ENCODE results near the gene GPRIN2.
"Not testable (repeated sequence)": the region's sequence is repeated elsewhere in the genome, so short reads cannot be mapped to it uniquely, and the experiment has no call there.

The GPRIN2 gene

DNA sequence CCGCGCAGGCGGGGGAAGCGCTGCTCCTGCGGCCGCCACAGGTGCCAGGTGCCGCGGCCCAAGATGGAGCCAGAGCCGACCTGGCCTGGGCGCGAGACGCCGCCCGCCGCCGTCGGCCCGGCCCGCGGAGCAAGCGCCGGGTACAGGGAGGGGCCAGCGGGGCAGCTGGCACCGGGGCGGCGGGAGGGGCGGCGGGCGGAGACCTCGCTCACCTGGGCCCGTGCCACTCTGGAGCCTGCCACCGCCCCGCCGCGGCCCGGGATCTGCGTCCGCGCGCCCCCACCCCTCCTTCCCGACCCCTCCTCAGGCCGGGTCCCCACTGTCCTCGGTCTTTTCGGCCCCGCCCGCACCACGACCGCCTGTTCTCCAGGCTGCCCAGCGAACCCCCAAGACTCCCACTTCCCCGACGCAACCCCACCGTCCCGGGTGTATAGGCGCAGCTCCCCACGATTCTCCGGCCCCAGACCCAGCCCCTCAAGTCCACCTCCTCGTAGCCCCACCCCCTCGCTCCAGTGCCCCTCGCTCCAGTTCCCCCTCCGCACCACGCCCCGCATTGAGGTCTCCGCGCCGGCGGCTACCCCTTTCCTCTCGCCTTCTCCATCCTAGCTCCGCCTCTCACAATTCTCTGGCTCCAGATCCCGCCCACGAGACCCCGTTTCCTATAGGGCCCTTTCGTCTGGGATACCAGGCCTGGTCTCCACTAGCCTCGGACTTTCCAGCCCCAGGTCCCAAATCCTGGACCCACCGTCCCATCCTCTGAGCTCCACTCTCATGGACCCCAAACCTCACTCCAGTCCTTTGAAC, at the start of gene GPRIN2:
TSS of gene GPRIN2 (minus strand) at position 144 of the 804 bp plus-strand sequence. CDS start 5,922 bp downstream, outside the sequence.
- DNase-seq (ENCODE audit: low read depth, low spot score) = no peak

DNA sequence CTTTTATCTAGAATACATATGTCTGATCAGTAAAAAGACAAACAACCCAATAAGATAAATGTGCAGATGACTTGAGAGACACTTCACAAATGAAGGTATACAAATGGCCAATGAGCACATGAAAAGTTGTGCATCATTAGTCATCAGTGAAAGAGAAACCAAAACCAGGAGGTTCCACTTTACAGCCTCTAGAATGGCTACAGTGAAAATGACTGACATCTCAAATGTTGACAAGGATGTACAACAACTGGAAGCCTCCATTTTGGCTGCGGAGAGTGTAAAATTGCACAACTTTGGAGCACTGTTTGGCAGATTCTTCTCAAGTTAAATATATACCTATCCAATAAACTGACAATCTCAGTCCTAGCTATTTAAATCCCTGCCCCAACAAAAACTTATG, 44.1 kb upstream of the GPRIN2 start:
- not testable (repeated sequence) for DNase-seq (ENCODE audit: low read depth, low spot score)

DNA sequence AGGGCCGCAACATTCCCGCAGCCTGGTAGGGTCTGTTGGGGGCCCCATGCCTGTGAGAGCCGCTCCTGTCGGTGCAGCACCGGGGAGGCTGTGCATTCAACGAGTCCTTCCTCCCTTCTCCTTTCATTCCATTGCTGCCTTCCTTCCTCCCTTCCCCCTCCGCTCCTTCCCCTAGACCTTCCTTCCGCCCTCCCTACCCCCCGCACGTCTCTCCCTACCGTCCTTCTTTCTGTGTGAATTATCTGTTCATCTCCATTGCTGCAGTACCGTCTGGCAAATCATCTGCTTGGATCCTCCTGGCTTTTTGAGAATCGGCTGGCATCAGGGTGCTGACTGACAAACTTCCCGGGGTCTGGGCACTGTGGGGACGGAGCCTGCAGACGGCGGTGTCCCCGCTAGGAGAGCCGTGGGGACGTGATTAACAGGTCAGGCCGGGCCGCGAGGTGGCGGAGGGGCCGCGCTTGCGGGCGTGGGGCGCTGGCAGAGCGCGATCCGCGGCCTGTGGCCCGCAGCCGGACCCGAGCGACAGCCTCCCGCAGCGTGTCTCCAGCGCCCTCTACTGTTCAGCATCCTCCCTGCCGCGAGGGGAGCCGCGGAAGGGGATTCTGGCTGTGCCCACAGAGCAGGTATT, 41.3 kb upstream of the GPRIN2 start:
- DNase-seq (ENCODE audit: low read depth, low spot score) = not testable (repeated sequence)

DNA sequence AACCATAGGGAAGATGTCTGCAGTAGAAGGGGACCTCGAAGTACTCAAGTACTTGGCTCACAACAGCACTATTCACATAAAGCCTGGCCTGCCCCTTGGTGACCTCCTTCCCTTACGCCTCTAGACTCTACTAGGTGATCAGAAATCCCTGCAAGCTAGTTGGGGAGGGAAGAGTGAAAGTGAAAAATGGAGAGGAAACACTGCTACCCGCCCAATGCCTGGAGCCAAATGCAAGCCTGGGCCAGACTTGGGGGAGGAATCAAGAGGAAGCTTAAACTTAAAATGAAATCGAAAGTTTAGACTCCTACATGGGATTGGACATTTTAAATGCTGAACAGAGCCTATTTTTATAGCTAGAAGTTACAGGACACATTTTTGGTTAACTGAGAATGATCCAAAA, 40.1 kb upstream of the GPRIN2 start:
- DNase-seq (ENCODE audit: low read depth, low spot score) = not testable (repeated sequence)

DNA sequence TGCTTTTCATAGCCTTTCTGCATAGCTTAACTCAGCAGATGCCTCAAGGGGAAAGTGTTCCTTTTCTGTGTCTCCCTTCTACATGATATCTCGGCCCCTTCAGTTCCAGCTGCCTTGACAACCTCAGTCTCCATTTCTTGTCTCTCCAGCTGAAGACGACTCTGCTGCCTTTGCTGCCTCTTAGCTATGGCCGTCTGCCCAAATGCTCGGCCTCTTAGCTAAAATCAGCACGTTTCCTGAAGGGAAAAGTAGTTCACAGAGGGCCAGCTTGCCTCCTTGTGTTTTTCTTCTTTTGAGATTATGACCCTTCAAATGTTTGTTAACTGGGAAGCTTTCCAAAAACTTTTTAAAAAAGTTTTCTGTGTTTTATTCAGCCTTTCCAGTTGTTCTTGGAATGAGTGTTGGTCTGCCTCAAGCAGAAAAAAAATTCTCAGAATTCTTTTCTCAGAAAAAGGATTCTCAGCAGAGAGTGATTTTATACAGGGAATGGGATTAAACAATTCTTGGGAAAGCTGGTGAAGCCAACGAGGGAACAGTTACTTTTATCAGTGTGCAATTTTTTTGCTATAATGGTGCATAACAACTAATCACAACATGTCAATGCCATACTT, 38.1 kb upstream of the GPRIN2 start:
- DNase-seq (ENCODE audit: low read depth, low spot score) = not testable (repeated sequence)

DNA sequence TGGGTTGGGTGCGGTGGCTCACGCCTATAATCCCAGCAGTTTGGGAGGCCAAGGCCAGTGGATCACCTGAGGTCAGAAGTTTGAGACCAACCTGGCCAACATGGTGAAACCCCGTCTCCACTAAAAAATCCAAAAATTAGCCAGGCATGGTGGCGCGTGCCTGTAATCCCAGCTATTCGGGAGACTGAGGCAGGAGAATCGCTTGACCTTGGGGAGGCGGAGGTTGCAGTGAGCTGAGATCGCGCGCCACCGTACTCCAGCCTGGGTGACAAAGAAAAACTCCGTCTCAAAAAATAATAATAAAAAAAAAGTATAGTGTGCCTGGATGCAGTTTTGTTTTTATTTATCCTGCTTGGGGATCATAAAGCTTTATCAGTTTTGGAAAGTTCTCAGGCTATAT, 36.8 kb upstream of the GPRIN2 start:
- not testable (repeated sequence) for DNase-seq (ENCODE audit: low read depth, low spot score)

DNA sequence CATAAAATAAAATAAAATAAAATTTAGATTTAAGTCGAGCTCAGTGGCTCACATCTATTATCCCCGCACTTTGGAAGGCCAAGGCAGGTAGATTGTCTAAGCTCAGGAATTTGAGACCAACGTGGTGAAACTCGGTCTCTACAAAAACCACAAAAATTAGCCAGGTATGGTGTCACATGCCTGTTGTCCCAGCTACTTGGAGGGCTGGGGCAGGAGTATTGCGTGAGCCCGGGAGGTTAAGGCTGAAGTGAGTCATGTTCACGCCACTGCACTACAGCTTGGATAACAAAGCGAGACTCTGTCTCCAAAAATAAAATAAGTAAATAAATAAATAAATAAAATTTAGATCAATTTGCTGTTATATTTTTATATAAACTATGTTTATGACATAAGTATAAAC, 34.6 kb upstream of the GPRIN2 start:
- not testable (repeated sequence) for DNase-seq (ENCODE audit: low read depth, low spot score)

DNA sequence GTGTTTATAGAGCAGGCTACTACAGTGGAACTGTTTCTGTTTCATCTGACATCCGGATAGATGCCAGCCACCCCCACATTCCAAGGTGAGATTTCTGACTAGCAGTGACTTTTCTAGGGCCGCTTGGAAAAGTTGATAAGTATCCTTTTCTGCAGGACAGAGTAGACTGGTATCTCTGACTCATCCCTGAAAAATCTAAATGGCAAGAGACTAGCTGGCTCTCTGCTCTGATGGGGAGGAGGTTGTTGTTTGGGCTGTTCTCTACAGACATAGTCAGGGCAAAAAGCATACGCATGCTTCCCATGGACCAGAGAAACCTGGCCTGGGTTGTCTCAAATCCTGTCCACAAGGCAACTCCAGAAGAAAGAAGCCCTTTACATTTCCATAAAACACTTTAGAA, 33.1 kb upstream of the GPRIN2 start:
- not testable (repeated sequence) for DNase-seq (ENCODE audit: low read depth, low spot score)

DNA sequence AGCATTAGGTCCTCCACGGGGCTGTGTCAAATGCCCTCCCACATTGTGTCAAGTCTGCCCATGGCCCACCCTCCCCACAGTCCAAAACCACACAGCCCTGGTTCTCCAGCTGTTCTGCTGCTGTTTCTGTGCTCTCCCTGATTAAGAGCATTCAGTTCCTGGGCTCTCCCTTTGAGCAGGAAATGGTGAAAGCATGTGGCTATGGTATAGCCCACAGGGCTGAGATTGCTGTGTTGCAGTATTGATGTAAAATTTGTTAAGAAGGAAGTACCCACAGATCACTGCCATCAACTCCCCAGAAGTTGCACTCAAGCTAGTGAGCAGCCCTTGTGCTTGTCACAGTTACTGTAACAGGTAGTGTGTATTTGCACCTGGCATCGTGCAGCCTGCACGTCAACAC, 31.8 kb upstream of the GPRIN2 start:
- not testable (repeated sequence) for DNase-seq (ENCODE audit: low read depth, low spot score)

DNA sequence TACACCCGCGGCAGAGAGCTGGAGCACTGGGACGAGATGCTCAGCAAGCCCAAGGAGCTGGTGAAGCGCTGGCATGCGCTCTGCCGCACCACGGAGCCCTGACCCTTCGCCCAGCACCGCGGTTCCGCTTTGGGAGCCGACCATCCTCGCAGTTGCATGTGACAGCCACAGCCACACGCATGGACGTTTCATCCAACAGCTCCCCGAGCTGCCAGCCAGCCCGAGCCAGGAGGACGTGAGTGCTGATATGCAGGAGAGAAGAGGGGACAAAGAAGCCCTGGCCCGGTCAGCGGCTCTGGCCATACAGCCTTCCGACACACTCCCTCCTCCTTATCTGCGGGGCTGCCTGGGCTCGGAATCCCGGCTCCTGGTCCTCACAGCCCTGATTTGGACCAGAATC, 31.1 kb upstream of the GPRIN2 start:
- not testable (repeated sequence) for DNase-seq (ENCODE audit: low read depth, low spot score)

DNA sequence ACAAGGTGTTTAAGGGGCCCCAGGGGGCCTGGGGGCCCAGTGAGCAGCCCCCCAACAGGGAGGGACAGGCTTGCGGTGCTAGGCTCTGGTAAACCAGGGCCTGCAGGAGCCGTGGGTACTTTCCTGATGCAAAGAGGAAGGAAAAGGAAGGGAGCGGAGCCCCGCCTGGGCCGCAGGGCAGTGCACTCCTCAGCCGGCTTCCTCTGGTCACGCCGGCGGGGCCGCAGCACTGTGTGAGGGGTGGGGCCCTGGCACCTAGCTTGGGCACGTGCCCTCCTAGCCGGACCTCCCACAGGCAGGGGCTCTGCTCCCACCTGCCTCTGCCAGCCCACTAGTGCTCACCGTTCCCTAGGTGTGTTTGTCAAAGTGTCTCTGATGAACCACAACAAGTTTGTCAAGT, 28.8 kb upstream of the GPRIN2 start:
- not testable (repeated sequence) for DNase-seq (ENCODE audit: low read depth, low spot score)

DNA sequence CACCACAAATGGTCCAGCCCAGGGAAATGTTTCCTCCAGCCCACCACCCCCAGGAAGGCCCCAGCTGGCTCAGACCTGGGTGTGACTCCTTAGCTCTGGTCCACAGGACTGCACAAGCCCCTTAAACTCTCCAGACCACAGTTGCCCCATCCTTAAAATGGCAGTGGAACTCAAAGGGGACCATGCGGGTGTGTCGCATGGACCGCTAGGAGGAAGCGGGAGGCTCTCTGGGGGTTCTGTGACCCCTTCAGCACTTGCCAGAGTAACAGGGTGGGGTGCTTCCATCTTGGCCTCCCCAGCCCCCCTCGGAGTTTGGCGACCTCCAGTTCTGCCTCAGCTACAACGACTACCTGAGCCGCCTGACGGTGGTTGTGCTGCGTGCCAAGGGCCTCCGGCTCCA, 27.7 kb upstream of the GPRIN2 start:
- not testable (repeated sequence) for DNase-seq (ENCODE audit: low read depth, low spot score)

DNA sequence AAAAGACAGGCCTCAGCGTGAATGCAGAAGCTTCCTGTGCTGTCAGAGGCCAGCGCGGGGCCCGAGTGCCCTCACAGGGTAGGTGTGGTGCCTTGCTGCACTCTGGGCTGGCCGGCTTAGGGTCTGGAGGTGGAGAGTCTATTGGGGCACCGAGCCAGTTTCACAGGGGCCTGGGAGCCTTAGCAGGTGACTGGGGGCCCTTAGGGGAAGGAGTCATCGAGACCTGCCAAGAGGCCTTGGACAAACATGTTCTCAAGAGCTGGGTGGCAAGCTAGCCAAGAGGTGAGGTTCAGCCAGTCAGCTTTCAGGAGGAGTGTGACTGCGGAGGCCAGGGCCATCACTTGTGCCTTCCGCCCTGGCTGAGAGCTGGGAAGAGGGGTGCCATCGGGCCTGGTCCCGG, 26.1 kb upstream of the GPRIN2 start:
- not testable (repeated sequence) for DNase-seq (ENCODE audit: low read depth, low spot score)

DNA sequence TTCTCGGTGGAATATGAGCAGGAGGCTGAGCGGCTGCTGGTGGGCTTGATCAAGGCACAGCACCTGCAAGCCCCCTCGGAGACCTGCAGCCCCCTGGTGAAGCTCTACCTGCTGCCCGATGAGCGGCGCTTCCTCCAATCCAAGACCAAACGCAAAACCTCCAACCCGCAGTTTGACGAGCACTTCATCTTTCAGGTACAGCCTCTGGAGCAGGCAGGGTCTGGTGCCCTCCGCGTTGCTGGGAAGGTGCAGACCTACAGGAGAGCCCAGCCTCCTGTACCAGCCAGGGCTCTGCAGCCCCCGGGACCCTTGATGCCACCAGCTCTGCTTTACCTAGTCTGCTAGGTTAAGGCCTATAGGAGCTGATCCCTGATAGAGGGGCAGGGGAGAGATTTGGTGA, 25.5 kb upstream of the GPRIN2 start:
- not testable (repeated sequence) for DNase-seq (ENCODE audit: low read depth, low spot score)

DNA sequence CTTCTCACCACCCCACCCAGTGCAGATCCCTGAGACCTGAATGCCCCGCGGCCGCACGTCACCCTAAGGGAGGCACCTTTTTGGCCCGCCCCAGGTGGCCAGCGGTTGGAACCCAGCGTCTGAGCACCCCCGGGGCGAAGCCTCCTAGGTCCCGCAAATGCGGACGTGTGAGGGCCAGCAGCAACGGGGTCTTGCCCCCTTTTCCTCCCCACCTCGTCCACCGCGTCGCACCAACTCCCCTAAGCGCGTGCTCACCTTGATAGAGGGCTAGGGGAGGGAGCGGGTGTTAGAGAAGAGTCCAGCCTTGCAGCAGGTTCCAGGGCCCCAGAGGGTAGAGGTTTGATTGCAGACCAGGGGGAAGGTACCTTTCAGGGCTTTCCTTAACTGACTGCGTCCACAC, 22.9 kb upstream of the GPRIN2 start:
- DNase-seq (ENCODE audit: low read depth, low spot score) = not testable (repeated sequence)

DNA sequence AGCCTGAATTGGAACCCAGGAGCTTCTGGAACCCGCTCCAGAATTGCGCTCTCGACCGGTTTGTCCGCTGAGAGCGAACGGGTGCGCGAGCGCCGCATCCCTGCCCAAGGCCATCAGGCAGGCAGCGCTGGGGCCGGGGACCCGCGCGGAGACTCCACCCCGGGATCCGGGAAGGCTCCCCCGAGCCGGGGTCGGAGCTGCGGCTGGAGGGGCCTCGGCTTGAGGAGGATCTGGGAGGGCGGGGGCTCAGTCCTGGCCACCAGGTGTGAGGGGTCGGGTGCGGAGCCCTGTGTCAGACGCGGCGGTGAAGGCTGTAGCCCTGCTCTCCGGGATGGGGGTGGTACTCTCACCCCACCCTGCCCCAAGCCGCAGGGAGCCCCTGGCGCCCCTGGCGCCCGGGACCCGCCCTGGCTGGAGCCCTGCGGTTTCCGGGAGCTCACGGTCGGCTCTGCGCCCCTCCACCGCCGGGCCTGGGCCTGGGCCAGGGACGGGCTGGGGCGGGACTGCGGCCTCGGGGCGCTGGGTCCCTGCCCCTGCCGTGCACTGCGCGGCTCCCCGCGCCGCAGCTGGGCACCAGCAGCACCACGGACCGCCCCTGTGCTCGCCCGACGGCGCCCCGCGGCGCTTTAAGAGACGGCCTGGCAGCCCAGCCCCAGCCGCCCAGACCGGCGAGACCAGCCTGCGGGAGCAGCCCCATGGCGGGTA, 22.2 kb upstream of the GPRIN2 start, which contains the start of gene SYT15:
TSS of gene SYT15 (plus strand) at position 655 of the 705 bp plus-strand sequence. CDS start at position 696, 41 bp downstream.
- not testable (repeated sequence) for DNase-seq (ENCODE audit: low read depth, low spot score)

DNA sequence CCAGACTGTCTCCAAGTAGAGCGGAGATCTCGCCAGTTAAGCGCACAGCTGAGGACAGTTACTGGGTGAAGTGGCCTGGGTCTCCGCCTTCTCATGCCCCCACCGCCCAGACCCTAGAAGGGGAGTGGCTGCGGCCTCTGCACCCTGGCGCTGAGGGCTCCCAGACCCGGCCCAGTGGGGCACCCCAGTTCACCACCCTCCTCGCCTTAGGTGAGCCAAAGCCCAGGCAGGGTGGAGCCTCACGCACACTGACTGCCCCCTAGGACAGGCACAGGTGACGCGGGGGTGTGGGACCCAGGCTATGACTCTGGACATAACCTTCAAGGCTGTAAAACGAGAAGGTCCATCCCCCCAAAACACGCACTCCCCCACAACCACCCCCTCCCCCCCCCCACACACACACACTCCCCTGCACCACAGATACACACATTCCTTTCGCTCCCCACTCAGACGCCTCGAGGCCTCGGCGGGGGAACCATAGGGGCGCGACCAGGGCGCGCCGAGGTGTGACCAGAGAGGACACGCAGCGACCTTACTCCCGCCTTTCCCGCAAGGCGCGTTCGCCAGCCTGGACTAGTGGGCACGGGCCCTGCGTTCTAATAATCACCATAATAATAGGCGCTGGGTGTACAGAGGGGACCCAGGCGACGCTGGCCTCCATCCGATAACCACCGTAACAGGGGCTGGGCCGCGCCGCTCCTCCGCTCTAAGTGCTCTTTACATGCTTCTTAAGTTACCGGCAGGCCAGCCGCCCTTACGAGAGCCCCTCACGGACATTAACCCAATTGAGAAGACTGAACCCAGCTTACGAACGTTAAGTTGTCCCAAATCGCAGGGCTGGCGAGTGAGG, 21.4 kb upstream of the GPRIN2 start:
- peak; percentile 13 for DNase-seq (ENCODE audit: low read depth, low spot score)

DNA sequence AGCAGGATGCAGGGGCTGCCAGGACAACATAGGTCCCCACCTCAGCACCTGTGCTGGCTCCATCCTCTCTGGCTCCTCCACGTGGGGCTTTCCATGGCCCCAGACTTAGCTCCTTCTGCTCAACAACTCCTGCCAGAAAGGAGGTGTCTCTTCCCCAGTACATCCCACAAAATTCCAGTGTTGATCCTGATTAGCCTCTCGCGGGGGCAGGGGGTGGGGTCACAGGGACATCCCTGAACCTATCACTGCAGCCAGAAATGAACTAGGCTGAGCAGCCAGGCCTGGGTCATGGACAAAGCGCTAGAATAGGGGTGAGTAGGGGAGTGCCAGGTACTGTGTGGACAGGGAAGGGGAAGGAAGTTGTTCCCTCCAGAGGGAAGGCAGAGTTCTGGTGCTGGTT, 17.4 kb upstream of the GPRIN2 start:
- not testable (repeated sequence) for DNase-seq (ENCODE audit: low read depth, low spot score)

DNA sequence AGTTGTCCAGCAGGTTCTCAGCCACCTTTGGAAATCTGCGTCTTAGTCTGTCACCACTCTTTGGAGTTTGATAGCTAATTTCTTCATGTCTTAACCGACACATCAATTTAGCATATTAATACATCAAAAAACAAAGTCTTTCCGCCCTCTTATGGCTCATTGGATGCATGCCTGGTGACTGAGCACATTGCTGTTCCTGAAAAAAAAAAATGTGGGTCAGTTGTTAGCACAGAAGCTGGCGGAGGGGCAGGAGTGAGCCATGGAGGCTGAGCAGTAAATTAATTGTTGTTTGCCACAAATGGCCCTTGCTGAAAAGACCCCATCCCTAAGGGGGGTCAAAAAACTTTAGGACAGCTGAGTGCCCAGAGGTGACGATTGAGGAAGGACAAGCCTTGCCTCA, 16.9 kb upstream of the GPRIN2 start:
- not testable (repeated sequence) for DNase-seq (ENCODE audit: low read depth, low spot score)

DNA sequence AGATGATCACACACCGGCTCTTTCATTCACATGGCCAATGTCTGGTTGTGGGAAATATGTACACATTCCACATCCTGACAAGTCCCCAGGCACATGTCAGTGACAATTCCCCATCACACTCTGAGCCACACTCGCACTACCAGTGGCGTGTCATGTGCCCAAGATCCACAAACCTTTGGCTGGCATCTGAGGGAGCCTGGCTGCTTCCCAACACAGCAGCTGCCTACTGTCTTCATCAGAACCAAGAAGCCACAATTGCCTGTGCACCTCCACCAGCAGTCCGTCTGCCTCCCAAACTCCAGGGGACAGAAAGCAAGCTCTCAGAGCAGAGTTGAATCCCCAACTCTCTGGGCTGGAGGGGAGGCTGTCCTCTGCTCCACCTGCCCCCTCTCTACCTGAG, 16.3 kb upstream of the GPRIN2 start:
- DNase-seq (ENCODE audit: low read depth, low spot score) = not testable (repeated sequence)

DNA sequence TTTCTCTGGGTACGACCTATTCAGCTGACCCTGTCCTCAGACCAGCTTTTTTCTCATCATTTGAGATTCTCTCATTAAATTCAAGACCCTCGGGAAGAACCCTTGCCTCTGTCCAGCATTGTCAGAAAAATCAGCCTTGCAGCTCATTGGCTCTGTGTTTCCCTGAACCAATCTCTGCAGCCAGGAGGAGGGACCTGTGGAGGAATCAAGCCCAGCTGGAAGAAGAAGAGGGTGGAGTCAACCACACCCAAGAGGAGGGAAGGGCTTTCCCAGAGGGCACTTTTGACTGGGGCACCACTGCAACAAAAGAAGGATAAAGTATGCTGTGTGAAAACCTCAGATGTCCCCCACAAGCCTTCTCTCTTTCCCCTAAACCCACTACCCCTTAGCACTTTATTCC, 14.2 kb upstream of the GPRIN2 start:
- DNase-seq (ENCODE audit: low read depth, low spot score) = not testable (repeated sequence)
